HUES48 (cell line): ENCODE data around the gene HK2.

Experiments used
- H3K27ac ChIP-seq: one replicate; pipeline ENCODE4 v1.7.0; 2013; ENCODE audit warnings: low read depth, low read length, inconsistent platforms
- H3K27me3 ChIP-seq: 2 replicates; pipeline ENCODE4 v1.6.1; 2013; ENCODE audit warnings: mild to moderate bottlenecking, low read length; ENCODE audit not compliant: control insufficient read depth, insufficient read depth
- H3K36me3 ChIP-seq: 2 replicates; pipeline ENCODE4 v1.6.1; 2013; ENCODE audit warnings: low read length; ENCODE audit not compliant: control insufficient read depth, insufficient read depth
- H3K4me1 ChIP-seq: 2 replicates; pipeline ENCODE4 v1.6.1; 2013; ENCODE audit warnings: mild to moderate bottlenecking, low read length; ENCODE audit not compliant: control insufficient read depth, insufficient read depth
- H3K4me3 ChIP-seq: 2 replicates; pipeline ENCODE4 v1.5.1; 2013; ENCODE audit warnings: mild to moderate bottlenecking, low read depth, low read length
- H3K9ac ChIP-seq: 2 replicates; pipeline ENCODE4 v1.6.1; 2013; ENCODE audit warnings: mild to moderate bottlenecking, low read depth, low read length, moderate library complexity
- H3K9me3 ChIP-seq: 2 replicates; pipeline ENCODE4 v1.6.1; 2013; ENCODE audit warnings: low read length; ENCODE audit not compliant: control insufficient read depth, insufficient read depth

Gene HK2

GRCh38 chr2:74881176-74881575 lies 47.2 kb downstream of the HK2 start:
- Histone ChIP-seq H3K4me3 (no peak overlapping the region), H3K9ac (no peak overlapping the region), H3K9me3 (no peaks in the 10 kb centered on the region), H3K36me3 (peaks cover 98% of the 10 kb centered on the region), H3K27me3 (no peaks in the 10 kb centered on the region), H3K27ac (no peak overlapping the region), H3K4me1 (no peaks in the 10 kb centered on the region)

- peaks cover 99% of the 10 kb centered on the region for H3K36me3 ChIP-seq
- H3K4me3 ChIP-seq, result no peak overlapping the region
- no peak overlapping the region for H3K9ac ChIP-seq
- H3K4me1 ChIP-seq, result no peaks in the 10 kb centered on the region
- H3K27ac ChIP-seq, result no peak overlapping the region
- H3K27me3 ChIP-seq, result no peaks in the 10 kb centered on the region
- H3K9me3 ChIP-seq, result no peaks in the 10 kb centered on the region
Measured at GRCh38 chr2:74881626-74882298, 47.8 kb downstream of the HK2 start.

- Histone ChIP-seq H3K4me1 (no peaks in the 10 kb centered on the region), H3K9me3 (no peaks in the 10 kb centered on the region), H3K9ac (no peak overlapping the region), H3K27me3 (no peaks in the 10 kb centered on the region), H3K27ac (no peak overlapping the region), H3K4me3 (no peak overlapping the region), H3K36me3 (peaks cover 99% of the 10 kb centered on the region)
Measured at GRCh38 chr2:74882299-74882687, 48.4 kb downstream of the HK2 start.

- Histone ChIP-seq H3K9me3 (no peaks in the 10 kb centered on the region), H3K4me3 (no peak overlapping the region), H3K36me3 (peaks cover 99% of the 10 kb centered on the region), H3K27me3 (no peaks in the 10 kb centered on the region), H3K9ac (no peak overlapping the region), H3K4me1 (no peaks in the 10 kb centered on the region), H3K27ac (no peak overlapping the region)
Measured at GRCh38 chr2:74883011-74883410, 49.1 kb downstream of the HK2 start.

- Histone ChIP-seq H3K4me1 (no peaks in the 10 kb centered on the region), H3K4me3 (no peak overlapping the region), H3K27ac (no peak overlapping the region), H3K9me3 (no peaks in the 10 kb centered on the region), H3K9ac (no peak overlapping the region), H3K27me3 (no peaks in the 10 kb centered on the region), H3K36me3 (peaks cover 99% of the 10 kb centered on the region)
Measured at GRCh38 chr2:74884118-74884762, 50.3 kb downstream of the HK2 start.

- Histone ChIP-seq H3K4me1 (no peaks in the 10 kb centered on the region), H3K36me3 (peaks cover 99% of the 10 kb centered on the region), H3K9me3 (no peaks in the 10 kb centered on the region), H3K4me3 (no peak overlapping the region), H3K9ac (no peak overlapping the region), H3K27me3 (no peaks in the 10 kb centered on the region), H3K27ac (no peak overlapping the region)
Measured at GRCh38 chr2:74884866-74885265, 50.9 kb downstream of the HK2 start.

- H3K27ac ChIP-seq, result no peak overlapping the region
- H3K36me3 ChIP-seq, result peaks cover 99% of the 10 kb centered on the region
Measured at GRCh38 chr2:74886251-74886650, 52.3 kb downstream of the HK2 start.

GRCh38 chr2:74886811-74887210 lies 52.9 kb downstream of the HK2 start:
- H3K4me3 ChIP-seq, result no peak overlapping the region
- no peaks in the 10 kb centered on the region for H3K9me3 ChIP-seq
- no peak overlapping the region for H3K9ac ChIP-seq
- peaks cover 99% of the 10 kb centered on the region for H3K36me3 ChIP-seq
- H3K27me3 ChIP-seq, result no peaks in the 10 kb centered on the region
- no peak overlapping the region for H3K27ac ChIP-seq
- H3K4me1 ChIP-seq, result no peaks in the 10 kb centered on the region

More at GRCh38 chr2:74886251-74886650, 52.3 kb downstream of the HK2 start:
- no peak overlapping the region for H3K9ac ChIP-seq
- H3K27me3 ChIP-seq, result no peaks in the 10 kb centered on the region
- no peaks in the 10 kb centered on the region for H3K9me3 ChIP-seq
- no peak overlapping the region for H3K4me3 ChIP-seq
- H3K4me1 ChIP-seq, result no peaks in the 10 kb centered on the region

- Histone ChIP-seq H3K36me3 (peaks cover 98% of the 10 kb centered on the region), H3K27ac (no peak overlapping the region), H3K4me3 (no peak overlapping the region), H3K4me1 (no peaks in the 10 kb centered on the region), H3K9ac (no peak overlapping the region), H3K9me3 (no peaks in the 10 kb centered on the region), H3K27me3 (no peaks in the 10 kb centered on the region)
Measured at GRCh38 chr2:74887445-74887951, 53.6 kb downstream of the HK2 start.

- Histone ChIP-seq H3K4me1 (no peaks in the 10 kb centered on the region), H3K27me3 (no peaks in the 10 kb centered on the region)
Measured at GRCh38 chr2:74887960-74888700, 54.2 kb downstream of the HK2 start.

GRCh38 chr2:74889159-74889558 lies 55.2 kb downstream of the HK2 start:
- Histone ChIP-seq H3K27ac (no peak overlapping the region), H3K36me3 (peaks cover 84% of the 10 kb centered on the region), H3K9me3 (no peaks in the 10 kb centered on the region), H3K9ac (no peak overlapping the region), H3K27me3 (no peaks in the 10 kb centered on the region), H3K4me1 (no peaks in the 10 kb centered on the region), H3K4me3 (no peak overlapping the region)

More at GRCh38 chr2:74887960-74888700, 54.2 kb downstream of the HK2 start:
- no peak overlapping the region for H3K4me3 ChIP-seq
- H3K9me3 ChIP-seq, result no peaks in the 10 kb centered on the region
- peaks cover 94% of the 10 kb centered on the region for H3K36me3 ChIP-seq
- no peak overlapping the region for H3K9ac ChIP-seq
- H3K27ac ChIP-seq, result no peak overlapping the region
